ENCODE data around the gene RBM39. TPM values are rescaled to one million over a fixed set of nuclear protein-coding genes. Genes with fewer than 3 reads are reported as not detected.

RBM39 gene
- total and polyA plus RNA-seq, 2 of the 13 experiments (the other 11 are each of a cell fraction or from before 2014, with no cell fraction given), result 788 to 920 TPM

DNA sequence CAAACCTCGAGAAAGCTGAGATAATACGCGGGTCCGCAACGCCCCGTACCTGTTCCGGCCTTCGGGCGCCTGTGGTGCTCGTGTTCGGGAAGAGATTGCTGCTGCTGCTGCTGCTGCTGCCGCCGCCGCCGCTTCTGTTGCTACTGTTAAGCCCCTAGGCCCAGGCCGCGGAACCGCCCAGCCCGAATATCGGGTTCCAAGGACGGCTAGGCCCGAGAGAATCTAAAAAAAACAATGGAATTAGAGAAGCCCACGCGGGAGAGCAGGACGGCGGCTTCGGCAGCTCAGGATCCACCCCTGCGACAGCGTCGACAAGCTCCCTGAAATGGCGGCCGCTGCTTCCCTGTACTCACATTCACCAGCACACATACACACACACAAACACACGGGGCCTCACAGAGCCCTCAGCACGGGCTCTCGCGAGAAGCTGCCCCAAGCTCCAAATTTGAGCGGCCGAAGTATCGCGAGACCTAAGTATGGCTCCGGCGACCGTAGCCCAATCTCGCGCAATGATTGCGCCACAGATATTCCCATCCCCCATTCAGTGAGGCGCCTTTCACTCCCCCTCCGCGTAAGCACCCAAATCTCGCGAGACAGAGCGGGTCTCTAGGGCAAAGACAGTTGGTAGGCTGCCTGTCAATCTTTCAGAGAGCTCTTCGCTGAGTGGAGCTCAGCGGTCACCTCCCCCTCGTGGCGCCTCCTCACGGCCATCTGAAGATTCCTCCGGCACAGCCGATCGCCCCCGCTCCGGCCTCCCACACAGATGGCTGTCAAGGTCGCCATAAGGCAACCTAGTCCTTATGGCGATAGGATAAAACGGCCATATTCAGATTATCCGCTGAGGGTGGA lies at the start of gene RBM39 (continued):
- TF ChIP-seq, protein P1, sequence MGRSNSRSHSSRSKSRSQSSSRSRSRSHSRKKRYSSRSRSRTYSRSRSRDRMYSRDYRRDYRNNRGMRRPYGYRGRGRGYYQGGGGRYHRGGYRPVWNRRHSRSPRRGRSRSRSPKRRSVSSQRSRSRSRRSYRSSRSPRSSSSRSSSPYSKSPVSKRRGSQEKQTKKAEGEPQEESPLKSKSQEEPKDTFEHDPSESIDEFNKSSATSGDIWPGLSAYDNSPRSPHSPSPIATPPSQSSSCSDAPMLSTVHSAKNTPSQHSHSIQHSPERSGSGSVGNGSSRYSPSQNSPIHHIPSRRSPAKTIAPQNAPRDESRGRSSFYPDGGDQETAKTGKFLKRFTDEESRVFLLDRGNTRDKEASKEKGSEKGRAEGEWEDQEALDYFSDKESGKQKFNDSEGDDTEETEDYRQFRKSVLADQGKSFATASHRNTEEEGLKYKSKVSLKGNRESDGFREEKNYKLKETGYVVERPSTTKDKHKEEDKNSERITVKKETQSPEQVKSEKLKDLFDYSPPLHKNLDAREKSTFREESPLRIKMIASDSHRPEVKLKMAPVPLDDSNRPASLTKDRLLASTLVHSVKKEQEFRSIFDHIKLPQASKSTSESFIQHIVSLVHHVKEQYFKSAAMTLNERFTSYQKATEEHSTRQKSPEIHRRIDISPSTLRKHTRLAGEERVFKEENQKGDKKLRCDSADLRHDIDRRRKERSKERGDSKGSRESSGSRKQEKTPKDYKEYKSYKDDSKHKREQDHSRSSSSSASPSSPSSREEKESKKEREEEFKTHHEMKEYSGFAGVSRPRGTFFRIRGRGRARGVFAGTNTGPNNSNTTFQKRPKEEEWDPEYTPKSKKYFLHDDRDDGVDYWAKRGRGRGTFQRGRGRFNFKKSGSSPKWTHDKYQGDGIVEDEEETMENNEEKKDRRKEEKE (IDR thresholded peaks at IDR 0.05), result no peak
- TF ChIP-seq HNRNPUL1 (IDR thresholded peaks at IDR 0.05; ENCODE audit: low read depth, low read length) (no peak), ZBTB14 (CRISPR knock-in tag; IDR thresholded peaks at IDR 0.05) (peak; percentile 65), ZKSCAN1 (IDR thresholded peaks at IDR 0.05; ENCODE audit: low read length) (no peak; the same call in 1 of the 2 replicates), DR1 (CRISPR knock-in tag; IDR thresholded peaks at IDR 0.05) (peak; percentile 99), CC2D1A (CRISPR knock-in tag; IDR thresholded peaks at IDR 0.05) (no peak; the same call in 1 of the 2 replicates), ZBTB7A (CRISPR knock-in tag; IDR thresholded peaks at IDR 0.05) (peak; percentile 78), ZC3H4 (CRISPR knock-in tag; IDR thresholded peaks at IDR 0.05; ENCODE audit: borderline replicate concordance) (peak; percentile 97), IRF9 (CRISPR knock-in tag; IDR thresholded peaks at IDR 0.05; ENCODE audit: borderline replicate concordance) (peak; percentile 92), NFKBIZ (CRISPR knock-in tag; IDR thresholded peaks at IDR 0.05) (peak; percentile 95), ZNF343 (CRISPR knock-in tag; IDR thresholded peaks at IDR 0.05) (peak; percentile 91), SPEN (CRISPR knock-in tag; IDR thresholded peaks at IDR 0.05; ENCODE audit: low read depth) (peak; percentile 100), ZNF468 (CRISPR knock-in tag; IDR thresholded peaks at IDR 0.05) (peak; percentile 93; the same call in 1 of the 2 replicates), ZC3H13 (CRISPR knock-in tag; IDR thresholded peaks at IDR 0.05) (peak; percentile 95), ZNF746 (CRISPR knock-in tag; IDR thresholded peaks at IDR 0.05) (peak; percentile 92), EED (CRISPR knock-in tag; IDR thresholded peaks at IDR 0.05) (peak; percentile 96; the same call in 1 of the 2 replicates), ZNF446 (CRISPR knock-in tag; IDR thresholded peaks at IDR 0.05) (peak; percentile 99), ZNF501 (CRISPR knock-in tag; IDR thresholded peaks at IDR 0.05) (peak; percentile 100), CBFB (CRISPR knock-in tag; IDR thresholded peaks at IDR 0.05) (peak; percentile 97), SRY (CRISPR knock-in tag; IDR thresholded peaks at IDR 0.05) (peak; percentile 75; the same call in 1 of the 2 replicates), ZNF839 (CRISPR knock-in tag; IDR thresholded peaks at IDR 0.05; ENCODE audit: borderline replicate concordance) (peak; percentile 89), NR0B2 (CRISPR knock-in tag; IDR thresholded peaks at IDR 0.05) (peak; percentile 93), ZFP62 (CRISPR knock-in tag; IDR thresholded peaks at IDR 0.05) (peak; percentile 17; the same call in 1 of the 2 replicates)
- TF ChIP-seq, protein P2, sequence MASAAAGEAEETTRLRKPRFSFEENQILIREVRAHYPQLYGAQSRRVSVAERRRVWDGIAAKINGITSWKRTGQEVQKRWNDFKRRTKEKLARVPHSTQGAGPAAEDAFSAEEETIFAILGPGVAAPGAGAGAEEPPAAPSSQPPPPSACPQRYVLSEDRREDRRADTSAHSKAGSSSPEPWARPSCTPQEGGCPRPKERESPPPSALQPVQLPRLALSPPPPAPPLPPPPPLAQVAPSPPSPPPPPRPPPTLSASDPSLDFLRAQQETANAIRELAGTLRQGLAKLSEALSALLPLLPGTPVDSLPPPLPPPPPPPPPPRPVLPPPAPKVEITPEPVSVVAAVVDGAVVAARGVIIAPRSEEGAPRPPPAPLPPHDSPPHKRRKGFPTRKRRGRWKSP (CRISPR knock-in tag; IDR thresholded peaks at IDR 0.05), result peak; percentile 99
